Nephron progenitor cell (in vitro differentiated cells): ENCODE data around the gene KEAP1.
"Not testable (repeated sequence)": the region's sequence is repeated elsewhere in the genome, so short reads cannot be mapped to it uniquely, and the experiment has no call there.

ENCODE experiments used
- DNase-seq: peaks from one replicate; pipeline ENCODE4 v3.0.0; 2021
- H3K27ac Mint-ChIP-seq: 2 replicates; pipeline ENCODE4 v1.8.0; 2021; ENCODE audit warnings: mild to moderate bottlenecking, moderate library complexity, mixed read lengths
- H3K27me3 Mint-ChIP-seq: 2 replicates; pipeline ENCODE4 v1.8.0; 2021; ENCODE audit warnings: mild to moderate bottlenecking, low read depth, mixed read lengths; ENCODE audit not compliant: poor library complexity
- H3K36me3 Mint-ChIP-seq: 2 replicates; pipeline ENCODE4 v1.8.0; 2021; ENCODE audit warnings: low read depth, mixed read lengths
- H3K4me1 Mint-ChIP-seq: 2 replicates; pipeline ENCODE4 v1.8.0; 2021; ENCODE audit warnings: mixed read lengths
- H3K4me3 Mint-ChIP-seq: 2 replicates; pipeline ENCODE4 v1.8.0; 2021; ENCODE audit warnings: mild to moderate bottlenecking, moderate library complexity, mixed read lengths
- H3K9me3 Mint-ChIP-seq: 2 replicates; pipeline ENCODE4 v1.8.0; 2021; ENCODE audit warnings: mild to moderate bottlenecking, moderate library complexity, mixed read lengths
- CTCF ChIP-seq: fragments of 200-600 bp; sonication (generic); IDR thresholded peaks from 2 replicates; pipeline ENCODE4 v1.5.0; 2021; ENCODE audit warnings: antibody characterized with exemption

Gene KEAP1

DNA sequence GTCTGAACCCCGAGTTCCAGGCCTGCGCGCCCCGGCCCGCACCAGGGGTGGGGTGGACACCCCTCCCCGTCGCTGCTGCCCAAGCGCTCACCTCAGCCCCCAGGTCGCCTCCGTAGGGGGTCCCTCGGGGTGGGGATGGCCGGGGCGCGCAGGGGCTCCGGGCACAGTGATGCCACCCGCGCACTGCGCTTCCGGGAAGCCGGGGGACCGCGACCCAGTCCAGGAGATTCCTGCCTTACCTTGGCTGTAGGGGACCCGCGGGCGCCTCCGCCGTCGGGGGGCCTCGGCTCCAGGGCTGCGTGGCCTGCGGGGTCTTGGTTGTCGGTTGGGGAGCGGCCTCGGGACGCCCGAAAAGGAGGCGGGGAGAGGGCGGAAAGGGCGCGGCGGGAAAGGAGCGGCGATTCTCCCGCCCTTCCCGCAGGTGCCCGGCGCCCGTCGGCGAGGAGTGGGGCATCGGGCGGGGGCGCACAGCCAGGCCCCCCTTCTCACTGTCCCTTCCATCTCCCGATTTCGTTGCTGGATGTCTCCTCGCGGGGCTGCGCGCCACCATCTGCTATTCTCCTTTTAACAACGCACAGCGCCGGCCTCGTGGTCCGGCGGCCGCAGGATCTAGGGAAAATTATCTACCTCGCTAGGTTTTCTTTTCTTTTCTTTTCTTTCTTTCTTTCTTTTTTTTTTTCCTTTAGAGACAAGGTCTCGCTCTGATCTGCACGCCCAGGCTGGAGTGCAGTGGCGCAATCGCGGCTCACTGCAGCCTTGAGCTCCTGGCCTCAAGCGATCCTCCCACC, at the start of gene KEAP1:
Gene KEAP1 (minus strand): TSS at position 355 of the 788 bp plus-strand sequence. CDS start 3,323 bp downstream, outside the sequence.
- Mint-ChIP-seq H3K36me3 (peaks cover 19% of the 10 kb centered on the region), H3K27me3 (no peaks in the 10 kb centered on the region), H3K4me1 (peaks cover 17% of the 10 kb centered on the region), H3K4me3 (peak within 1 kb of the TSS; percentile 89), H3K27ac (peak within 1 kb of the TSS; percentile 51), H3K9me3 (no peaks in the 10 kb centered on the region)
- DNase-seq, result peak; percentile 55
- no peak for TF ChIP-seq CTCF

GRCh38 chr19:10552510-10553053, 49.4 kb upstream of the KEAP1 start:
- no peaks in the 10 kb centered on the region for H3K4me1 Mint-ChIP-seq
- DNase-seq, result no peak
- no peak overlapping the region for H3K27ac Mint-ChIP-seq
- no peak for TF ChIP-seq CTCF
- peaks cover 65% of the 10 kb centered on the region for H3K36me3 Mint-ChIP-seq
- no peaks in the 10 kb centered on the region for H3K9me3 Mint-ChIP-seq
- no peak overlapping the region for H3K4me3 Mint-ChIP-seq
- H3K27me3 Mint-ChIP-seq, result no peaks in the 10 kb centered on the region

DNA sequence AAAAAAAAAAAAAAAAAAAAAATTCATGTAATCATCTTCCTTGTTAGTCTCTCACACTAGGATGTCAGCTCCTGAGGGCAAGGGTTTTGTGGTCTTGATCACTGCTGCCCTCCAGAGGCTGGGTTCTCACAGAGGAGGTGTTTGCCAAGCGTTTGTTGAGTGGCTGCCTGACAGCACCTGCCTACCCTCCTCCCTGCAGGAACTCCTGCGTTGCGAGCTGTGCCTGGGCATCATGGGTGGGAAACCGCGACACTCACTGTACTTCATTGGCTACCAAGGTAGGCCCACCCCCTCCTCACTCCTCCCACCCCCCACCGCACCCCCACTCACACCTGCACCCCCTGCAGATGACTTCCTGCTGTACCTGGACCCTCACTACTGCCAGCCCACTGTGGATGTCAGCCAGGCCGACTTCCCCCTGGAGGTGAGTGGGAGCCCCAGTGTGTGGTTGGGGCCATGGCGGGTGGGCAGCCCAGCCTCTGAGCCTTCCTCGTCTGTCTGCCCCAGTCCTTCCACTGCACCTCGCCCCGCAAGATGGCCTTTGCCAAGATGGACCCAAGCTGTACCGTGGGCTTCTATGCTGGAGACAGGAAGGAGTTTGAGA, 48.6 kb upstream of the KEAP1 start:
- Mint-ChIP-seq H3K27ac (no peak overlapping the region), H3K27me3 (no peaks in the 10 kb centered on the region), H3K4me1 (no peaks in the 10 kb centered on the region), H3K4me3 (no peak overlapping the region), H3K36me3 (peaks cover 69% of the 10 kb centered on the region), H3K9me3 (no peaks in the 10 kb centered on the region)
- DNase-seq, result no peak
- no peak for TF ChIP-seq CTCF

DNA sequence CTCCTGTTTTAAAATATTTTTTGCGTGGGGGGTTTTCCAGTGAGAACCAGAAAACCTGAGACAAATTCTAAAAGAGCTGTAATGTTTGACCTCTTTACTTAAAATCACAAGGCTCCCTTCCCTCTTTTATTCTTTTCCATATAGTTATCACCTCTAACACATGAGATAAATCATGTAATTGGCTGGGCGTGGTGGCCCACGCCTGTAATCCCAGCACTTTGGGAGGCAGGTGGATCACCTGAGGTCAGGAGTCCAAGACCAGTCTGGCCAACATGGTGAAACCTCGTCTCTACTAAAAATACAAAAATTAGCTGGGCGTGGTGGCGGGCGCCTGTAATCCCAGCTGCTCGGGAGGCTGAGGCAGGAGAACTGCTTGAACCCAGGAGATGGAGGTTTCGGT, 47.9 kb upstream of the KEAP1 start:
- Mint-ChIP-seq H3K36me3 (peaks cover 69% of the 10 kb centered on the region), H3K27ac (peak overlapping the region; percentile 29)
- not testable (repeated sequence) for H3K4me1 Mint-ChIP-seq, DNase-seq, H3K9me3 Mint-ChIP-seq, H3K4me3 Mint-ChIP-seq, H3K27me3 Mint-ChIP-seq

DNA sequence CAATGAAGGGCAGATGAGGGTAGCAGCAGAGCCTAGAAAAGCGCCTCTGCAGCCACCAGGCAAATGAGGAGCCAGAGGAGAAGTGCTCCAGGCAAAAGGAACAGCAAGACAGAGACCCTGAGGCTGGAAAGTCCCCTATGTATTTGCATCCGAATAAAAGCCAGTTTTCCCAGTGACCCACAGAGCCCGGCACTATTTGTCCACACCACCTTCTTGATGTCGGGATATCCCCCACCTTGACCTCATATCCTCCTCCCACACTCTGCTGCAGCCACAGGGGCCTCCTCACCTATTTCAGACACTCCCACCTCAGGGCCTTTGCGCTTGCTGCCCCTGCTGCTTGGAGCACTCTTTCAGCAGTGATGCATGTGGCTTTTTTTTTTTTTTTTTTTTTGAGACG, 47.2 kb upstream of the KEAP1 start:
- Mint-ChIP-seq H3K27me3 (no peaks in the 10 kb centered on the region), H3K4me1 (no peaks in the 10 kb centered on the region), H3K36me3 (peaks cover 65% of the 10 kb centered on the region), H3K4me3 (no peak overlapping the region), H3K9me3 (no peaks in the 10 kb centered on the region), H3K27ac (no peak overlapping the region)
- TF ChIP-seq CTCF, result no peak
- DNase-seq, result no peak

- no peak for DNase-seq
- Mint-ChIP-seq H3K4me1 (peaks cover 5% of the 10 kb centered on the region), H3K27me3 (no peaks in the 10 kb centered on the region), H3K36me3 (peaks cover 65% of the 10 kb centered on the region), H3K4me3 (no peak overlapping the region), H3K27ac (no peak overlapping the region), H3K9me3 (no peaks in the 10 kb centered on the region)
- no peak for TF ChIP-seq CTCF
Measured at GRCh38 chr19:10549733-10550132, 46.6 kb upstream of the KEAP1 start.
